ENCODE data around the gene TCF19.
"Not testable (repeated sequence)": the region's sequence is repeated elsewhere in the genome, so short reads cannot be mapped to it uniquely, and the experiment has no call there.

The TCF19 gene

GRCh38 chr6:31157513-31158139, 763 bp upstream of the TCF19 start, which contains the start of gene CCHCR1:
TSS of gene CCHCR1 (minus strand) at chr6:31157802. CDS start at chr6:31157600, 202 bp downstream.
- no peak for DNase-seq (ENCODE audit: low read depth)
- H3K4me3 ChIP-seq (ENCODE audit: low read depth, low read length), result peak within 1 kb of the TSS; percentile 83

DNA sequence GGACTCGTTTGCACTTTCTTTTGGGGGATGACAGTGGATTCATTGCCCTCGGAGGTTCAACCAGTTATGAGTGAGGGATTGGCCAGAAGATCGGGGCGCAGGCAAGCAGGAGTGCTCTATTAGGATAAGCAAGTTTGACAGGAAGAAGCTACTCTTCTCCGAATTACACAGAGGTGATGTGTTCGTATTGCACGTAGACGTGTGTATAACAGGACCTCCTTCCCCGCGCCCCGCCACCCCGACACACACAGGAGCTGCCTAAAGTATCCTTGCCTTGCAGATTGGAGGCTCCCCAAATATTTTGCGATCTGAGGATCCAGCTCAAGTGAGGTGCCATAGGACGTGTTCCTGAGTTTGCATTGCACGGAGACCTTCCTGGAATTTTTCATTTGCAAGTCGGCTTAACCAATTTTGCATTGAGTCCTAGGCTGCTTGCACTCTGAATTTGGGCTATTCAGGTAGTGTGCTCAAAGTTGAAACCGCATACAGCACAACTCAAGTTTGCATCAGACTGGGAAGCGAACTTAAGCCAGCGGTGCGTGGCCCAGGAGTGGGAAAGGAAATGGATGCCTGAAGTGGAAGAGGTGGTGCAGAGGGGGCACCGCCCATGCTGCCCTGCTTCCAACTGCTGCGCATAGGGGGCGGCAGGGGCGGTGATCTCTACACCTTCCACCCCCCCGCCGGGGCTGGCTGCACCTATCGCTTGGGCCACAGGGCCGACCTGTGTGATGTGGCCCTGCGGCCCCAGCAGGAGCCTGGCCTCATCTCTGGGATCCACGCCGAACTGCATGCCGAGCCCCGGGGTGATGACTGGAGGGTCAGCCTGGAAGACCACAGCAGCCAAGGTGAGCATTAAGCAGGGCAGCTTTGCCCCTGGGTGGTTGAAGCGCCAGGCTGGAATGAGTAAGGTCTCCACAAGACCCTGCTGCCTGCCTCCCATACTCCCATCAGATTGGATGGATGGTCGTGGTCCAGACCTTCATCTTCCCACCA, 770 bp downstream of the TCF19 start:
- peak overlapping the region; percentile 83 for H3K4me3 ChIP-seq (ENCODE audit: low read depth, low read length)
- no peak for DNase-seq (ENCODE audit: low read depth)

DNA sequence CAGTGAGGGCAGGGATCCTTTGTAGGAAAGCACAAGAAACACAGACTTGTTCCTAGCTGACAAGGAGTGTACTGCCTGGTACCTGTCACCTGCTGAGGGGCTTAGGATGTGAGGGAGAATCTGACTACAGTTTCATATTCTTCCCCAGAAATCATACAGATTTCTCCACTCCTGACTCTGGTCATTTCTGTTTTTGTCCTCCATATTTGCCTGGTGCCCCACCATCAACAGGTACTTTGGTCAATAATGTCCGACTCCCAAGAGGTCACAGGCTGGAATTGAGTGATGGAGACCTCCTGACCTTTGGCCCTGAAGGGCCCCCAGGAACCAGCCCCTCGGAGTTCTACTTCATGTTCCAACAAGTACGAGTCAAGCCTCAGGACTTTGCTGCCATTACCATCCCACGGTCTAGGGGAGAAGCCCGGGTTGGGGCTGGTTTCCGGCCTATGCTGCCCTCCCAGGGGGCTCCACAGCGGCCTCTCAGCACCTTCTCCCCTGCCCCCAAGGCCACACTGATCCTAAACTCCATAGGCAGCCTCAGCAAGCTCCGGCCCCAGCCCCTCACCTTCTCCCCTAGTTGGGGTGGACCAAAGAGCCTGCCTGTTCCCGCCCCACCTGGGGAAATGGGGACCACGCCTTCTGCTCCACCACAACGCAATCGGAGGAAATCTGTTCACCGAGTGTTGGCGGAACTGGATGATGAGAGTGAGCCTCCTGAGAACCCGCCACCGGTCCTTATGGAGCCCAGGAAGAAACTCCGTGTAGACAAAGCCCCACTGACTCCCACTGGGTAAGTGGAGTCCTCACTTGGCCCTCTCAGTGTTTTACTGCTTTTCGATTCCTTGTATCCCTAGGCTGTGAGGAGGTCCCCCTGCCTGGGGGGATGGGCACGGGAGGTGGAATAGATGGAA, 3.1 kb downstream of the TCF19 start:
- no peak overlapping the region for H3K4me3 ChIP-seq (ENCODE audit: low read depth, low read length)
- DNase-seq (ENCODE audit: low read depth), result no peak

GRCh38 chr6:31162463-31163165, 4.2 kb downstream of the TCF19 start:
- H3K4me3 ChIP-seq (ENCODE audit: low read depth, low read length), result no peak overlapping the region
- DNase-seq (ENCODE audit: low read depth), result no peak

DNA sequence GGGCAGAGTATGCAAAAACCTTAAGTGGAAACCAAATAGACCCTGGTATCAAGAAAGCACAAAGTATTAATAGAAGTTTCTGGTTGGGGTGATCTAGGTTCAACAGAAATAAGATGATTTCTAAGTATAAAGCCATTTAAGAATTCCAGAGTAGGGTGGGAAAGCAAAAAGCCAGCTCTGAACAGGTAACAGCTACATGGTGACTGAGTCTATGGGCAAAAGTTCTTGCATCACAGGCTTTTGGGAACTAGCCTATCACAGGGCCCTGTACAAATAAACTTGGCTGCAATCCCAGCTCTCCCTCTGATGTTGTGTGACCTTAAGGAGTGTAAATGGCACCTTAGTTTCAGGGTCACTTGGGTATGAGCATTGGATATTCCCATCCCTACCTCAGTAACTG, 5.5 kb downstream of the TCF19 start:
- H3K4me3 ChIP-seq (ENCODE audit: low read depth, low read length), result no peak overlapping the region
- DNase-seq (ENCODE audit: low read depth), result no peak

DNA sequence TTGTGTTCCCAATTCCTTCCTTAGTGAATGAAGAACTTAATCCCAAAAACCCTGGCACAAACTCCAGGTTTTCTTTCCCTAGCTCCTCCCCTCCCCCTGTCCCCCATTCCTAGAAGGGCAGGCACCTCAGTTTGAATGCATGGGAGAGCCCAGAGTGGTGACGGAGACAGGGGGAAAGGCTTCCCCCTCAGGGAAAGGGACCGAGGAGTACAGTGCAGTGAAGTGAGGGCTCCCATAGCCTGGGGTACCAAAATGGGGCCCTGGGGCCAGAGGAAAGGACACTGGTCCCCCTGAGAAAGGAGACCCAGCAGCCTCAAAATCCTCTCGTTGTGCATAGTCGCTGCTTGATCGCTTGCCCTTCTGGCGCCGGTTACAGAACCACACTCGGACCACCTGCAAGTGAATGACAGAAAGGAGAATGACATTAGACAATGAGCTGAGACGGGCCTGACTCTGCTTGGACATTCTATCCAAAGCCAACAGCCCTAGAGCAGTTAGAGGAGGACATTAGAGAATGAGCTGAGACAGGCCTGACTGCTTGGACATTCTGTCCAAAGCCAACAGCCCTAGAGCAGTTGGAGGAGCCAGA, 6.2 kb downstream of the TCF19 start:
- not testable (repeated sequence) for H3K4me3 ChIP-seq (ENCODE audit: low read depth, low read length)

DNA sequence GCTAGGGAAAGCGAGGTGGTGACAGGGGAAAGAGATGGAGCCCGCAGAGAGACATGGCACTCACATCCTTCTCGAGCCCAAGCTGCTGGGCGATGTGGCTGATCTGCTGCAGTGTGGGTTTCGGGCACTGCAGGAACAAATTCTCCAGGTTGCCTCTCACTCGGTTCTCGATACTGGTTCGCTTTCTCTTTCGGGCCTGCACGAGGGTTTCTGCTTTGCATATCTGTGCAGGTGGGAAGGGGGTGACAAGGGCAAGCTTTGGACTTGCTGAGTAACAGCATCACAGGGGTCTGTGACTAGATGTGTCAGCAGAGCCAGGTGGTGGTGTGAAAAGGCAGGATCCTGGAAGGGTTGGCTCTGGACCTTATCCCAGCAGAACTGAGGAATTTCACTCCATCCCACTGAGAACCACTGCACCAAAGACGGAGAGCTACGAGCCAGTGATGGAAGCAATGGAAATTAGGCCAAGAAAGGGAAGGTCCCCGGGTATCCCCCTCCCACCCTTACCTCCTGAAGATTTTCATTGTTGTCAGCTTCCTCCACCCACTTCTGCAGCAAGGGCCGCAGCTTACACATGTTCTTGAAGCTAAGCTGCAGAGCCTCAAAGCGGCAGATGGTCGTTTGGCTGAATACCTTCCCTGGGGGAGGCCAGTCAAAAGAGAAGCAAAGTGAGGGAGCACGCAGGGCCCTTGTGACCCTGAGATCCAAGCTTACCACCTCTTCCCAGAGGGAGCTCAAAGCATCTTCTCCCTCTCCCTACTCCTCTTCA, 6.9 kb downstream of the TCF19 start:
- H3K4me3 ChIP-seq (ENCODE audit: low read depth, low read length); DNase-seq (ENCODE audit: low read depth): not testable (repeated sequence)

More for the DNA sequence above, 6.2 kb downstream of the TCF19 start:
- not testable (repeated sequence) for DNase-seq (ENCODE audit: low read depth)

DNA sequence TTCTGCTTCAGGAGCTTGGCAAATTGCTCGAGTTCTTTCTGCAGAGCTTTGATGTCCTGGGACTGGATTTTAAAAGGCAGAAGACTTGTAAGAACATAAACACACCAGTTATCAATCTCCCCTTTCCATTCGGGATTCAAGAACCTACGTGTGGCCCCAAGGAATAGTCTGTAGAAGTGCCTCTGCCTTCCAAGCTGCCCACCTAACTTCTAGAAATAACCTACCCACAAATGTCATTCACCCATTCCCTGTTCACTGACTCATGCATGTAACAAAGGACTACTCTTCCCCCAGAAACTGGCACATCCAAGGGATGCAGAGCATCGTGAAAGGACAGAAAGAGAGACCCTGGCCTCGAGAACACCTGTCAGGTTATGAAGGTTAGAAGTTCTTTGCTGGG, 7.6 kb downstream of the TCF19 start:
- DNase-seq (ENCODE audit: low read depth), result no peak
- no peak overlapping the region for H3K4me3 ChIP-seq (ENCODE audit: low read depth, low read length)

DNA sequence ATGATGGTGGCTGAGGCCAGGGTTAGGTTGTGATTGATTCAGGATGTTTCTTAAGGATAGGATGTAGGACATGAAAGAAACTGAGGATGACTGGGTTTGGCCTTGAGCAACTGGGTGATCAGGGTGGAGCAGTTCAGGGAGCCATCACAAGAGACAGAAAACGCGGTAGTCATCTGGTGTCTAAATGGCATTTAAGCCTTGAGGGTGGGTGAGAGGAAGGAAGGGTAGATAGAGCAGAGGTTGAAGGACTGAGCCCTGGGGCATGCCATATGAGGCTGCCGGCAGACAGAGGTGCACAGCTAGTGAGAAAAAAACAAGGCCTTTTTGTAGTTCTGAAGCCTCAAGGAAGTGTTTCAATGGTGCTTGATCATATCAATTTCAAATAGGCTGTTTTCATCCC, 10.2 kb downstream of the TCF19 start:
- DNase-seq (ENCODE audit: low read depth), result no peak
- H3K4me3 ChIP-seq (ENCODE audit: low read depth, low read length), result no peak overlapping the region

DNA sequence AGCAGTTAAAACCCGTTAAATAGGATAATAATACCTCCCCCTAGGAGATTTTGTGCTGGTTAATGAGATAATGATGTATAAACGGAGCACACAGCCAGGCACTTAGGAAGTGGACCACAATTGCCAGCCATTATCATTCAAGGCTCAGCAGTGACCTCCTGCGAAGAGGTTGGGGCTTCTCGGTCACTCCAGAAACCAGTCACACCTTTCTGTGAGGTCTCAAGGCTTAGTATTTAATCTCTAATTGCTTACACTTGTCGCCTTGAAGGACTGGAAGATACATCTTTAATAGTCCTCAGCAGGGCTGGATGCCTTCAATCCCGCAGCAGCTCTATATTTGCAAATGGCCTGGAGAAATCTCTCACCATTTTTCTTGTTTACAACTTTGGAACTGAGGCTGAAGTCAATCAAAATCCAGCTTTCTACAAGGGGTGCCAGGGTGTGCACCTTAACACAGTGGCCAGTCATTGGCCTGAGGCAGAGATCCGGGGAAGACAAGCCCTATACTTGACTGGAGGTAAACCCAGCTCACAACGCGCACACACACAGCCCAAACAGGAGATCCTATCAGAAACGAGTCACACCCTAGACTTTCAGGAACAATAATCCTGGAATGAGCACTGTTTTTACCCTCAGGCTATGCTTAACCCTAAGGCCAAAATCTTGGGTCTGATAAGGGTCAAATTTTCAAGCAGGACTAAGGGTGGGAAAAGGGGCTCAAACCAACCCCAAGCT, 10.9 kb downstream of the TCF19 start:
- DNase-seq (ENCODE audit: low read depth), result no peak
- H3K4me3 ChIP-seq (ENCODE audit: low read depth, low read length), result no peak overlapping the region

DNA sequence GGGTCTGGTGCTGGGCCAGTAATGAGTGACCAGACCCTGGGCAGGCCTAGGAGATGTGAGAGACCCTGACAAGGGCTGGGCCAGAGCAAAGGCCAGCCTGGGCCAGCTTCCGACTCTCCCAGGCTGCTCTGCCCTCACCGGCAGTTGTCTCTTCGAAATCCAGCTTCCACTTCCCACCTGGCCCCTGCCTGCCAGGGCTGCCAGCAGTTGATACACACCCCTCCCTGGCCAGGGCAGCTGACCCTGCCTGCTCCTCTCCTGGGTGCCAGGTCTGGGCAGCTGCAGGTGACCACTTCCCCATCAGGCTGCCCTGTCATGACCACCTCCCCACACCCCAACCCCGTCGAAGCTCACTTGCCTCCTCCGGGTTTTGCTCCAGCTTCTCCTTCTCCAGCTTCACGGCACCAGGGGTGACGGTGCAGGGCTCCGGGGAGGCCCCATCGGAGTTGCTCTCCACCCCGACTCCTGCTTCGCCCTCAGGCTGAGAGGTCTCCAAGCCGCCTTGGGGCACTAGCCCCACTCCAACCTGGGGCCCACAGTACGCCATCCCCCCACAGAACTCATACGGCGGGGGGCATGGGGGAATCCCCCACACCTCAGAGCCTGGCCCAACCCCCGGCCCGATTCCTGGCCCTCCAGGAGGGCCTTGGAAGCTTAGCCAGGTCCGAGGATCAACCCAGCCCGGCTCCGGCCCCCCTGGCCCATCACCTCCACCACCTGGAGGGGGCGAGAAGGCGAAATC, 11.6 kb downstream of the TCF19 start:
- not testable (repeated sequence) for H3K4me3 ChIP-seq (ENCODE audit: low read depth, low read length)

DNA sequence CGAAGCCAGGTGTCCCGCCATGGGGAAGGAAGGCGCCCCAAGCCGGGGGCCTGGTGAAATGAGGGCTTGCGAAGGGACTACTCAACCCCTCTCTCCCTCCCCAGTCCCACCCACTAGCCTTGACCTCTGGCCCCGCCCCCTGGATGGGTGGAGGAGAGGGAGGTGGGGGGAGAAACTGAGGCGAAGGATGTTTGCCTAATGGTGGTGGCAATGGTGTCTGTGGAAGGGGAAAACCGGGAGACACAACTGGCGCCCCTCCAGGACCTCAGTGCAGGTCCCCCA, 12.2 kb downstream of the TCF19 start, which contains the start of gene POU5F1:
POU5F1 (minus strand) TSS at position 83 of the 282 bp plus-strand sequence; CDS start at position 21, 62 bp downstream.
- no peak for DNase-seq (ENCODE audit: low read depth)
- H3K4me3 ChIP-seq (ENCODE audit: low read depth, low read length), result no peak within 1 kb of the TSS

More for the DNA sequence above, 11.6 kb downstream of the TCF19 start:
- DNase-seq (ENCODE audit: low read depth), result not testable (repeated sequence)

- no peak for DNase-seq (ENCODE audit: low read depth)
- no peak overlapping the region for H3K4me3 ChIP-seq (ENCODE audit: low read depth, low read length)
Observed at GRCh38 chr6:31170987-31171671, 12.7 kb downstream of the TCF19 start.

GRCh38 chr6:31171931-31172905, 13.8 kb downstream of the TCF19 start:
- no peak for DNase-seq (ENCODE audit: low read depth)
- no peak overlapping the region for H3K4me3 ChIP-seq (ENCODE audit: low read depth, low read length)

GRCh38 chr6:31172973-31173384, 14.6 kb downstream of the TCF19 start:
- no peak for DNase-seq (ENCODE audit: low read depth)

More at GRCh38 chr6:31172973-31173384, 14.6 kb downstream of the TCF19 start:
- no peak overlapping the region for H3K4me3 ChIP-seq (ENCODE audit: low read depth, low read length)
